ENCODE measurements around the gene SLC26A8. TPM values are rescaled to one million over a fixed set of nuclear protein-coding genes. Genes with fewer than 3 reads are reported as not detected.
A peak's percentile ranks its signal among the peaks of the same experiment; 100 is the strongest.

SLC26A8 gene
- total RNA-seq, 1 donor from 2014 or later: not detected

GRCh38 chr6:35955970-35956369 is 68.5 kb downstream of the SLC26A8 start:
- no peak overlapping the region for H3K4me3 ChIP-seq (ENCODE audit: insufficient read depth, low read depth, low read length)
- Mint-ChIP-seq H3K27me3 (ENCODE audit: low read depth, unreplicated experiment) (peaks cover 18% of the 10 kb centered on the region), H3K27ac (ENCODE audit: unreplicated experiment) (no peak overlapping the region), H3K36me3 (ENCODE audit: low read depth, unreplicated experiment) (peaks cover 1% of the 10 kb centered on the region), H3K9me3 (ENCODE audit: unreplicated experiment) (peaks cover 4% of the 10 kb centered on the region), H3K4me1 (ENCODE audit: low read depth, unreplicated experiment) (peaks cover 10% of the 10 kb centered on the region), H3K4me3 (ENCODE audit: unreplicated experiment) (no peak overlapping the region)
- no peaks in the 10 kb centered on the region for H3K79me2 ChIP-seq (ENCODE audit: insufficient read depth, low read length)
- TF ChIP-seq EZH2 (IDR thresholded peaks at IDR 0.05; ENCODE audit: insufficient read depth, low read length): no peak
- no peak for TF ChIP-seq CTCF (IDR thresholded peaks at IDR 0.05; ENCODE audit: insufficient read depth, low read depth, low read length)
- no peaks in the 10 kb centered on the region for H4K20me1 ChIP-seq (ENCODE audit: insufficient read depth, low read length)
- no peak for DNase-seq (ENCODE audit: low read depth)
- no peaks in the 10 kb centered on the region for H3K9me3 ChIP-seq (ENCODE audit: insufficient read depth, low read depth, low read length)
- no peak for FAIRE-seq
- H3K36me3 ChIP-seq (ENCODE audit: insufficient read depth, low read length): no peaks in the 10 kb centered on the region
- H3K4me1 ChIP-seq (ENCODE audit: insufficient read depth, low read length): peaks cover 5% of the 10 kb centered on the region
- H2AFZ ChIP-seq (ENCODE audit: low read depth, low read length): no peak overlapping the region
- H3K9ac ChIP-seq (ENCODE audit: low read length): no peak overlapping the region
- H3K27me3 ChIP-seq (ENCODE audit: insufficient read depth, low read length): peaks cover 5% of the 10 kb centered on the region
- H3K27ac ChIP-seq (ENCODE audit: low read depth, low read length): no peak overlapping the region
- no peak overlapping the region for H3K4me2 ChIP-seq (ENCODE audit: low read length)

GRCh38 chr6:35955521-35955920 is 68.9 kb downstream of the SLC26A8 start:
- DNase-seq (ENCODE audit: low read depth) (no peak), FAIRE-seq (no peak)
- Mint-ChIP-seq H3K27ac (ENCODE audit: unreplicated experiment) (no peak overlapping the region), H3K9me3 (ENCODE audit: unreplicated experiment) (peaks cover 4% of the 10 kb centered on the region), H3K36me3 (ENCODE audit: low read depth, unreplicated experiment) (peaks cover 1% of the 10 kb centered on the region), H3K4me1 (ENCODE audit: low read depth, unreplicated experiment) (peaks cover 10% of the 10 kb centered on the region), H3K4me3 (ENCODE audit: unreplicated experiment) (no peak overlapping the region), H3K27me3 (ENCODE audit: low read depth, unreplicated experiment) (peaks cover 18% of the 10 kb centered on the region)
- H2AFZ ChIP-seq (ENCODE audit: low read depth, low read length): no peak overlapping the region
- H4K20me1 ChIP-seq (ENCODE audit: insufficient read depth, low read length): no peaks in the 10 kb centered on the region
- peak overlapping the region; percentile 40 for H3K4me2 ChIP-seq (ENCODE audit: low read length)
- H3K9me3 ChIP-seq (ENCODE audit: insufficient read depth, low read depth, low read length): no peaks in the 10 kb centered on the region
- peaks cover 5% of the 10 kb centered on the region for H3K4me1 ChIP-seq (ENCODE audit: insufficient read depth, low read length)
- no peaks in the 10 kb centered on the region for H3K79me2 ChIP-seq (ENCODE audit: insufficient read depth, low read length)
- H3K36me3 ChIP-seq (ENCODE audit: insufficient read depth, low read length): no peaks in the 10 kb centered on the region
- TF ChIP-seq EZH2 (IDR thresholded peaks at IDR 0.05; ENCODE audit: insufficient read depth, low read length) (no peak), CTCF (IDR thresholded peaks at IDR 0.05; ENCODE audit: insufficient read depth, low read depth, low read length) (no peak)
- H3K9ac ChIP-seq (ENCODE audit: low read length): no peak overlapping the region
- peaks cover 1% of the 10 kb centered on the region for H3K27me3 ChIP-seq (ENCODE audit: insufficient read depth, low read length)
- no peak overlapping the region for H3K4me3 ChIP-seq (ENCODE audit: insufficient read depth, low read depth, low read length)
- H3K27ac ChIP-seq (ENCODE audit: low read depth, low read length): no peak overlapping the region

- H3K9me3 Mint-ChIP-seq (ENCODE audit: unreplicated experiment): peaks cover 4% of the 10 kb centered on the region
- H3K27me3 Mint-ChIP-seq (ENCODE audit: low read depth, unreplicated experiment): peaks cover 16% of the 10 kb centered on the region
- no peaks in the 10 kb centered on the region for H4K20me1 ChIP-seq (ENCODE audit: insufficient read depth, low read length)
- no peak overlapping the region for H3K27ac ChIP-seq (ENCODE audit: low read depth, low read length)
- peaks cover 5% of the 10 kb centered on the region for H3K4me1 ChIP-seq (ENCODE audit: insufficient read depth, low read length)
- peak; percentile 19 for DNase-seq (ENCODE audit: low read depth)
- H3K36me3 Mint-ChIP-seq (ENCODE audit: low read depth, unreplicated experiment): peaks cover 1% of the 10 kb centered on the region
- H3K9ac ChIP-seq (ENCODE audit: low read length): no peak overlapping the region
- peaks cover 7% of the 10 kb centered on the region for H3K4me1 Mint-ChIP-seq (ENCODE audit: low read depth, unreplicated experiment)
- H3K27ac Mint-ChIP-seq (ENCODE audit: unreplicated experiment): no peak overlapping the region
- H3K4me3 ChIP-seq (ENCODE audit: insufficient read depth, low read depth, low read length): no peak overlapping the region
- H3K9me3 ChIP-seq (ENCODE audit: insufficient read depth, low read depth, low read length): no peaks in the 10 kb centered on the region
- H3K36me3 ChIP-seq (ENCODE audit: insufficient read depth, low read length): no peaks in the 10 kb centered on the region
- H3K79me2 ChIP-seq (ENCODE audit: insufficient read depth, low read length): no peaks in the 10 kb centered on the region
- no peak overlapping the region for H3K4me3 Mint-ChIP-seq (ENCODE audit: unreplicated experiment)
- no peak for FAIRE-seq
- no peak for TF ChIP-seq CTCF (IDR thresholded peaks at IDR 0.05; ENCODE audit: insufficient read depth, low read depth, low read length)
- no peak for TF ChIP-seq EZH2 (IDR thresholded peaks at IDR 0.05; ENCODE audit: insufficient read depth, low read length)
- H2AFZ ChIP-seq (ENCODE audit: low read depth, low read length): peak overlapping the region; percentile 4
- H3K27me3 ChIP-seq (ENCODE audit: insufficient read depth, low read length): no peaks in the 10 kb centered on the region
- peak overlapping the region; percentile 40 for H3K4me2 ChIP-seq (ENCODE audit: low read length)
These were observed 69.4 kb downstream of the SLC26A8 start for GRCh38 chr6:35955071-35955470.
